ENCODE results near the gene CTU2. TPM values are rescaled to one million over a fixed set of nuclear protein-coding genes. Genes with fewer than 3 reads are reported as not detected.

CTU2 gene
- total RNA-seq, 2 donors from 2014 or later = 5.7 to 10.2 TPM

DNA sequence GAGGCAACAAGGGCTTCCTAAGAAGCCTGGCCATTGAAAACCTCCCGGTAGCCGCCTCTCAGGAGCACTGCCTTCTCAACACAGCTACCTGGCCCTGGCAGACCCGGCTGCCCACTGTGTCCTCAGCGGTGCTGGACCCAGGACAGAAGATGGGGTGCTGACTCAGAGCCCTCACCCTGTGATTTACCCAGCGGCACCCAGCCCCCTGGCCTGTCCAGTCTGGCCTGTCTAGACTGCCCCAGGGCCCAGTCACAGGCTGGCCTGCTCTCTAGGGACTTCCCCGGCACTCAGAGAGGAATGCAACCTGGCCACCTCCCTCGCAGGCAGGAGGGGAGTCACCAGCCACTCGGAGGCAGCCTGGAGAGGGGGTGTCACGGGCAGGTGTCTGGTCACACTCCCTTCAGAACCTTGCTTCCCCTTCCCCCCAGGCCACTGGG lies 58.6 kb downstream of the CTU2 start:
- peak; percentile 69 to 84 (median 78) for DNase-seq
- Histone ChIP-seq H3K36me3 (replicated peaks in 1 of 2; ENCODE audit: insufficient read depth in 1 of 2, low read depth in 2 of 2) (no peaks in the 10 kb centered on the region), H3K4me3 (no peak overlapping the region), H3K9me3 (no peaks in the 10 kb centered on the region), H3K27me3 (no peaks in the 10 kb centered on the region), H3K4me1 (peaks cover 92% of the 10 kb centered on the region), H3K27ac (peak overlapping the region; percentile 63 to 78 (median 77))
- intact Hi-C loops (cut with DNase I) = no loop called here
- peak; percentile 77 for ATAC-seq
- 40 to 53% methylated on average over 1 to 9 of the region's 9 CpGs for WGBS, 2 donors
- TF ChIP-seq, protein P1, sequence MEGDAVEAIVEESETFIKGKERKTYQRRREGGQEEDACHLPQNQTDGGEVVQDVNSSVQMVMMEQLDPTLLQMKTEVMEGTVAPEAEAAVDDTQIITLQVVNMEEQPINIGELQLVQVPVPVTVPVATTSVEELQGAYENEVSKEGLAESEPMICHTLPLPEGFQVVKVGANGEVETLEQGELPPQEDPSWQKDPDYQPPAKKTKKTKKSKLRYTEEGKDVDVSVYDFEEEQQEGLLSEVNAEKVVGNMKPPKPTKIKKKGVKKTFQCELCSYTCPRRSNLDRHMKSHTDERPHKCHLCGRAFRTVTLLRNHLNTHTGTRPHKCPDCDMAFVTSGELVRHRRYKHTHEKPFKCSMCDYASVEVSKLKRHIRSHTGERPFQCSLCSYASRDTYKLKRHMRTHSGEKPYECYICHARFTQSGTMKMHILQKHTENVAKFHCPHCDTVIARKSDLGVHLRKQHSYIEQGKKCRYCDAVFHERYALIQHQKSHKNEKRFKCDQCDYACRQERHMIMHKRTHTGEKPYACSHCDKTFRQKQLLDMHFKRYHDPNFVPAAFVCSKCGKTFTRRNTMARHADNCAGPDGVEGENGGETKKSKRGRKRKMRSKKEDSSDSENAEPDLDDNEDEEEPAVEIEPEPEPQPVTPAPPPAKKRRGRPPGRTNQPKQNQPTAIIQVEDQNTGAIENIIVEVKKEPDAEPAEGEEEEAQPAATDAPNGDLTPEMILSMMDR (IDR thresholded peaks at IDR 0.05) = no peak
- TF ChIP-seq POLR2A (IDR thresholded peaks at IDR 0.05) = peak; percentile 33 to 60 (median 44)

Small RNA genes lying within 50 kb of the gene (microRNA-seq; reads per million reads assigned to microRNA genes)
- 0 reads per million in 2 donors for gene MIR4722 (ENCODE audit: borderline number of aligned reads in 2 of 2, borderline replicate concordance in 2 of 2)

Other genes starting within 250 kb of the CTU2 start
- gene ZC3H18, start 136.1 kb upstream of the CTU2 start, total RNA-seq = 10 to 100 TPM; 11.7 to 22.4 TPM
- gene IL17C, start 67.9 kb upstream of the CTU2 start, total RNA-seq = not detected
- 100 to 1,000 TPM; 126 to 177 TPM for gene CYBA, start 55.5 kb upstream of the CTU2 start, total RNA-seq
- gene MVD, start 43.4 kb upstream of the CTU2 start, total RNA-seq = 10 to 100 TPM; 16.9 to 28.7 TPM
- gene SNAI3, start 20.0 kb upstream of the CTU2 start, total RNA-seq = under 1 TPM in 1 of 2 donors, not detected in 1; 0.26 TPM
- gene RNF166, start 95 bp upstream of the CTU2 start, total RNA-seq = 10 to 100 TPM; 16.6 to 27.7 TPM
- 100 to 1,000 TPM in 1 of 2 donors, 10 to 100 TPM in 1; 61.0 to 269 TPM for gene PIEZO1, start 78.7 kb downstream of the CTU2 start, total RNA-seq
- 1 to 10 TPM in 1 of 2 donors, not detected in 1; 7.6 TPM for gene CDT1, start 97.3 kb downstream of the CTU2 start, total RNA-seq
- gene APRT, start 105.4 kb downstream of the CTU2 start, total RNA-seq = 100 to 1,000 TPM in 1 of 2 donors, 10 to 100 TPM in 1; 95.9 to 104 TPM
- gene GALNS, start 150.4 kb downstream of the CTU2 start, total RNA-seq = 10 to 100 TPM in 1 of 2 donors, 1 to 10 TPM in 1; 8.8 to 48.8 TPM
- 10 to 100 TPM in 1 of 2 donors, 1 to 10 TPM in 1; 7.6 to 35.5 TPM for gene TRAPPC2L, start 150.6 kb downstream of the CTU2 start, total RNA-seq
- gene PABPN1L, start 160.2 kb downstream of the CTU2 start, total RNA-seq = not detected